Karpas-422 (cell line): Measurements from ENCODE around the gene RPL13. TPM values are rescaled to one million over a fixed set of nuclear protein-coding genes. Genes with fewer than 3 reads are reported as not detected.

Experiments
- DNase-seq: peaks from one replicate; pipeline ENCODE4 v3.0.0-alpha.2; 2015
- H2AFZ ChIP-seq: fragments of 200-600 bp; sonication (generic); 2 replicates; pipeline ENCODE4 v1.6.1; 2014; ENCODE audit warnings: antibody characterized with exemption, low read length, mixed read lengths
- H3K27ac ChIP-seq: fragments of 200-600 bp; sonication (generic); 2 replicates; pipeline ENCODE4 v1.5.1; 2014; ENCODE audit warnings: mild to moderate bottlenecking, low read length, moderate library complexity
- H3K27me3 ChIP-seq: fragments of 200-600 bp; sonication (generic); 2 replicates; pipeline ENCODE4 v1.6.1; 2014; ENCODE audit warnings: low read length, mixed read lengths
- H3K36me3 ChIP-seq: fragments of 200-600 bp; sonication (generic); 2 replicates; pipeline ENCODE4 v1.6.1; 2014; ENCODE audit warnings: low read length, mixed read lengths; ENCODE audit not compliant: insufficient read depth
- H3K4me1 ChIP-seq: fragments of 200-600 bp; sonication (generic); 2 replicates; pipeline ENCODE4 v1.6.1; 2014; ENCODE audit warnings: mild to moderate bottlenecking, low read length, mixed read lengths
- H3K4me2 ChIP-seq: fragments of 200-600 bp; sonication (generic); 2 replicates; pipeline ENCODE4 v1.6.1; 2014; ENCODE audit warnings: low read length, low read depth, mild to moderate bottlenecking; ENCODE audit not compliant: poor library complexity, severe bottlenecking
- H3K4me3 ChIP-seq: fragments of 200-600 bp; sonication (generic); 2 replicates; pipeline ENCODE4 v1.5.1; 2014; ENCODE audit warnings: mild to moderate bottlenecking, antibody characterized with exemption, low read length, mixed read lengths
- H3K79me2 ChIP-seq: fragments of 200-600 bp; sonication (generic); 2 replicates; pipeline ENCODE4 v1.6.1; 2014; ENCODE audit warnings: mild to moderate bottlenecking, low read length, mixed read lengths
- H3K9ac ChIP-seq: fragments of 200-600 bp; sonication (generic); 2 replicates; pipeline ENCODE4 v1.6.0; 2014; ENCODE audit warnings: low read length
- H3K9me2 ChIP-seq: fragments of 200-600 bp; sonication (generic), shearing (Covaris generic); replicated peaks from 2 replicates; pipeline ENCODE4 v1.6.0; 2014; ENCODE audit warnings: mild to moderate bottlenecking, low read length, moderate library complexity; ENCODE audit not compliant: insufficient read depth
- H3K9me3 ChIP-seq: fragments of 300-700, 200-600 bp; sonication (generic); 2 replicates; pipeline ENCODE4 v1.6.1; 2014; ENCODE audit warnings: low read length, mixed read lengths
- H4K20me1 ChIP-seq: fragments of 200-600 bp; sonication (generic); 2 replicates; pipeline ENCODE4 v1.6.1; 2014; ENCODE audit warnings: mild to moderate bottlenecking, antibody characterized with exemption, low read length, low read depth; ENCODE audit not compliant: insufficient read depth
- total RNA-seq: library from RNA; depleted of rRNA; stranded (reverse); fragments of >200 nt; shearing (Covaris generic); gene quantifications from 2 replicates; pipeline ENCODE4 v1.2.3, GENCODE V29; 2014; ENCODE audit warnings: low replicate concordance

RPL13 gene
- total RNA-seq, 1 experiment from 2014 or later, result 6,565 TPM

DNA sequence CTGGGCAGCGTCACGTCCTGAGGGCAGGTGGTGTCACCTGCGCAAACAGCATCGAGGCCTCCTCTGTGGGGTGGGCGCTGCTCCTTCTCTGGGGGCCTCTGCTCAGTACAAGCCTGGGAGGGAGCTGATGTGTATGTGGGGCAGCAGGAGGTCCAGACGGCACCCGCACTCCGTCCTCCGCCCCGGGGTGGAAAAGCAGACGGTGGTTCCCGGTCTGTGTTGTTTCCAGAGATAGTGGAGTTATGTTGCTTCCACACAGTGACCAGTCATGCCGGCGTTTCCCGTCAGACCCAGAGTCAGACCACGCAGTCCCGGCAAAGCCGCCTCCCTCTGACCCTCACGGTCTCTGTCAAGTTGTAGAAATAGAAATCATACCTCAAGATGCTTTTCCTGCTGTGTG lies 13.7 kb upstream of the RPL13 start:
- H3K79me2 ChIP-seq, result no peaks in the 10 kb centered on the region
- no peak overlapping the region for H3K4me2 ChIP-seq
- H3K9me2 ChIP-seq, result no peaks in the 10 kb centered on the region
- no peak for DNase-seq
- H3K27me3 ChIP-seq, result no peaks in the 10 kb centered on the region
- no peaks in the 10 kb centered on the region for H3K36me3 ChIP-seq
- H3K4me3 ChIP-seq, result no peak overlapping the region
- H3K4me1 ChIP-seq, result no peaks in the 10 kb centered on the region
- no peaks in the 10 kb centered on the region for H3K9me3 ChIP-seq
- H3K27ac ChIP-seq, result no peak overlapping the region
- H4K20me1 ChIP-seq, result no peaks in the 10 kb centered on the region
- H2AFZ ChIP-seq, result no peak overlapping the region
- no peak overlapping the region for H3K9ac ChIP-seq

DNA sequence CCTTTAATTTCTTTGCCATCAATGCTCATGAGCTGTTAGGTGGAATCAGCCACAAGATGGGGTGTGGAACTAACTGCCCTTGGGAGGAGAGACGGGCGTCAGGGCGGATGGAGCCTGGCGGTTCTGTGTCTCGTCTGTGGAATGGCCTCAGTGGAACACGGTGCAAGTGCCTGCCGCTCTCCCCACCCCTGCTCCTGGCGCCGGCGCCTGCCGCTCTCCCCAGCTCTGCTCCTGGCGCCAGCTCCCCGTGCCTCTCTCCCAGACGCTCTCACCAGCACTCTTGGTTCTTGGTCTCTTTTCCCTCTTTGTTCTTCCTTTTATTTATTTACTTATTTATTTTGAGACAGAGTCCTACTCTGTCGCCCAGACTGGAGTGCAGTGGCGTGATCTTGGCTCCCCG lies 13.2 kb upstream of the RPL13 start:
- DNase-seq, result no peak

DNA sequence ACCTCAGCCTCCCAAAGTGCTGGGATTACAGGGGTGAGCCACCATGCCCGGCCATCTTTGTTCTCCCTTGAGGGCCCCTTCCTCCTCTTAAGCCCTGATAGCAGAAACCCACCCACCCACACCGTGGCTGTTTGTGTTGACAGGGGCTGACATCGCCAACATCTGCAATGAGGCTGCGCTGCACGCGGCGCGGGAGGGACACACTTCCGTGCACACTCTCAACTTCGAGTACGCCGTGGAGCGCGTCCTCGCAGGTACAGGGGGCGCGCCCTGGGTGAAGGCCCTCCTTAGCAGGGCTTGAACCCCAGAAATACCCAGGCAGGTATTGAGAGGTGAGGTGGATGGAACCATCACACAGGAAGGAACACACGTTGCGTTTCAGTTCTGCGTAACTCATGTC lies 12.6 kb upstream of the RPL13 start:
- Histone ChIP-seq H3K9ac (no peak overlapping the region), H4K20me1 (no peaks in the 10 kb centered on the region), H3K9me2 (no peaks in the 10 kb centered on the region), H3K4me2 (no peak overlapping the region), H3K4me3 (no peak overlapping the region), H3K36me3 (no peaks in the 10 kb centered on the region), H3K4me1 (no peaks in the 10 kb centered on the region), H2AFZ (no peak overlapping the region), H3K27ac (no peak overlapping the region), H3K79me2 (no peaks in the 10 kb centered on the region), H3K9me3 (no peaks in the 10 kb centered on the region), H3K27me3 (no peaks in the 10 kb centered on the region)
- no peak for DNase-seq

More for the DNA sequence above, 13.2 kb upstream of the RPL13 start:
- H3K9ac ChIP-seq, result no peak overlapping the region
- no peaks in the 10 kb centered on the region for H3K36me3 ChIP-seq
- no peaks in the 10 kb centered on the region for H3K9me3 ChIP-seq
- H4K20me1 ChIP-seq, result no peaks in the 10 kb centered on the region
- H3K79me2 ChIP-seq, result no peaks in the 10 kb centered on the region
- no peaks in the 10 kb centered on the region for H3K9me2 ChIP-seq
- H3K4me3 ChIP-seq, result no peak overlapping the region
- no peak overlapping the region for H3K4me2 ChIP-seq
- H3K27ac ChIP-seq, result no peak overlapping the region
- no peaks in the 10 kb centered on the region for H3K4me1 ChIP-seq
- H2AFZ ChIP-seq, result no peak overlapping the region
- no peaks in the 10 kb centered on the region for H3K27me3 ChIP-seq

DNA sequence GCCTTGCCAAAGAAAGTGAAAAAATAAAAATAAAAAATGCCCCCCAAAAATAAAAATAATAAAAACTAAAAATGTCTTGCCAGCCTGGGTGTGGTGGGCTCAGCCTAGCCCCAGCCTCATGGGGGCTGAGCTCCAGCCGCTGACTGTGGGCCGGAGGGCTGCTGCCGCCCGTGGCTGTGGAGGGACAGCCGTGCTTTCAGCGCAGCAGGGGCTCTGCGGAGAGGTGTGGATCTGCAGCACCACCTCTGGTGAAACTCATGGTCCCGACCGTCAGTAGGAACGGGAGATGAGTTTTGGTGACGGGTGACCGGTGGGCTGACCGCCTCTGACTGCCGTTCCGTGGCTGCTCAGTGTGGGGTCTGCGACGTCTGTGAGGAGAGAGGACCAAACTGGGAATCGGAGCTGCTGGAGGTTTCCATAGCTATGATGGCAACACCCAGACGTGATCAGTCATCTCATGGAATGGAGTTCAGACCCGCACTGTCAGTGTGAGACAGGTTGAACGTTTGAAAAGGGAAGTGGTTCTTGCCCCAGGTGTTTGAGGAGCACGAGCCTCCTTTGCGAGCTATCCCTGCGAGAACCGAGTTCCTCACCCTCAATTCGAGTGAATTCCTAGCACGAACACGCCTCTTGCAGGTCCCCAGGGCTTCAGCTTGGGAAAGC lies 12.0 kb upstream of the RPL13 start:
- H3K27me3 ChIP-seq, result no peaks in the 10 kb centered on the region
- H3K4me1 ChIP-seq, result no peaks in the 10 kb centered on the region
- H3K4me3 ChIP-seq, result no peak overlapping the region
- no peak overlapping the region for H3K4me2 ChIP-seq
- H3K9me3 ChIP-seq, result no peaks in the 10 kb centered on the region
- no peaks in the 10 kb centered on the region for H3K9me2 ChIP-seq
- H2AFZ ChIP-seq, result no peak overlapping the region
- no peak overlapping the region for H3K27ac ChIP-seq
- DNase-seq, result no peak
- no peaks in the 10 kb centered on the region for H4K20me1 ChIP-seq
- no peaks in the 10 kb centered on the region for H3K36me3 ChIP-seq
- H3K9ac ChIP-seq, result no peak overlapping the region
- no peaks in the 10 kb centered on the region for H3K79me2 ChIP-seq

DNA sequence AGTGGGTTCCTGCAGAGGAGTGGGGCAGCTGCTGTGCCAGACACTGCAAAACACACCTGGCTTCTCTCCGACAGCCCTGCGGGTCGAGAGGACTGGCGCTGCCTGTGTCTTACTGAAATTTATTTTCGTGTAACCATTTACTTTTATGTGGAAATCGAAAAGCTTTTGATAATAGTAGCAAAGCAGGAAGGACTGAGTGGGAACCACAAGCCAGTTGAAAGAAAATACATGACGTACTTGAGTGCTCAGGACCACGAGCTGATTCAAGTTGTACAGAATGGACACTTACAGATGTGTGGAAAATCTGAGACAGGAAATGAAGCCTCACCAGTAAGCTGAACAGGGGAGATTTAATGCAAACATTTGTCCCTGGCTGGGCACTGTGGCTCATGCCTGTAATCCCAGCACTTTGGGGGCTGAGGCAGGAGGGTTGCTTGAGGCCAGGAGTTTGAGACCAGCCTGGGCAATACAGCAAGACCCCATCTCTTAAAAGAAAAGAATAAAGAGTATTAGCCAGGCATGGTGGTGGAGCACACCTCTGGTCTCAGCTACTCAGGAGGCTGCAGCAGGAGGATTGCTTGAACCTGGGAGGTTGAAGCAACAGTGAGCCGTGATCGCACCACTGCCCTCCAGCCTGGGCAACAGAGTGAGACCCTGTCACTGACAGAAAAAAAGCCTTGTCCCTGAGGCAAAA lies 11.3 kb upstream of the RPL13 start:
- no peaks in the 10 kb centered on the region for H3K4me1 ChIP-seq
- H2AFZ ChIP-seq, result no peak overlapping the region
- no peaks in the 10 kb centered on the region for H4K20me1 ChIP-seq
- H3K9me2 ChIP-seq, result no peaks in the 10 kb centered on the region
- H3K9me3 ChIP-seq, result no peaks in the 10 kb centered on the region
- no peak overlapping the region for H3K9ac ChIP-seq
- H3K79me2 ChIP-seq, result no peaks in the 10 kb centered on the region
- H3K27ac ChIP-seq, result no peak overlapping the region
- H3K36me3 ChIP-seq, result no peaks in the 10 kb centered on the region
- no peak overlapping the region for H3K4me3 ChIP-seq
- DNase-seq, result no peak
- H3K27me3 ChIP-seq, result no peaks in the 10 kb centered on the region
- no peak overlapping the region for H3K4me2 ChIP-seq

DNA sequence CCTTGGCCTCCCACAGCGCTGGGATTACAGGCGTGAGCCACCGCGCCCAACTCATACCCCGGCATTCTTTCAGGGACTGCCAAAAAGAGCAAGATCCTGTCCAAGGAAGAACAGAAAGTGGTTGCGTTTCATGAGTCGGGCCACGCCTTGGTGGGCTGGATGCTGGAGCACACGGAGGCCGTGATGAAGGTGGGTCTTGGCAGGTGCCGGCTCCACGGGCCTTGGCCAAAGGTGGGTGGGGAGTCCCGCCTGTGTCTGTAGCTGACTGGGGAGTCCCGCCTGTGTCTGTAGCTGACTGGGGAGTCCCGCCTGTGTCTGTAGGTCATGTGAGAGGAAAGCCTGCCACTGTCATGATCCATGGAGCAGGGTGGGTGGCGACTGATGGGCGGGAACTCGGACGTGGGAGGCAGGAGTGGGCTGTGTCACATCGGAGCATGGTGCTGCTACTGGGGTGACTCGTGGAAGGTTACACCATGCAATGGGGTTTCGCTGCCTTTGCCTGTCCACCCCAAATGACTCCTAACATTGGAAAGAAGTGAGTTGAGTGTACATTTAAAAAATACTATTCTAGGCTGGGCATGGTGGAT lies 10.0 kb upstream of the RPL13 start:
- H3K9me3 ChIP-seq, result no peaks in the 10 kb centered on the region
- no peak for DNase-seq
- H2AFZ ChIP-seq, result no peak overlapping the region
- H3K79me2 ChIP-seq, result no peaks in the 10 kb centered on the region
- no peak overlapping the region for H3K4me2 ChIP-seq
- H3K9ac ChIP-seq, result no peak overlapping the region
- no peaks in the 10 kb centered on the region for H3K4me1 ChIP-seq
- H4K20me1 ChIP-seq, result no peaks in the 10 kb centered on the region
- H3K9me2 ChIP-seq, result no peaks in the 10 kb centered on the region
- H3K36me3 ChIP-seq, result no peaks in the 10 kb centered on the region
- H3K27ac ChIP-seq, result no peak overlapping the region
- no peaks in the 10 kb centered on the region for H3K27me3 ChIP-seq
- no peak overlapping the region for H3K4me3 ChIP-seq

DNA sequence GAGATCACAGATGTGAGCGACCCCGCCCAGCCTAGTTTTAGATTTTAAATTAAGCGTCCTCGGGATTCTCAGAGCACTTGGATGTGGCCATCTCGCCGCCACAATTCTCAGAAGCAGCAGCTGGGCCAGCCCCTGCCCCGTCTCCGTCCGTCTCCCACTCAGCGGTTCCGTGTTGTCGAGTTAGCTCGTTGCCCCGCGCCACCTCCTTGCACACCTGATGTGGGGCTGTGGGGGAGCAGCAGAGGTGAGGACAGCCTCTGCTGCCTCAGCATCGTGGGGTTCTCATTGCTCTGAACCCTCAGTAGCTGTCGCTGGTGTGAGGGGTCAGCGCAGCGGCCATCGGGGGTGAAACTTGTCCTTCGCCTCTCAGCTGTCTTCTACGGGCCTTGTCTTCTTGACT lies 8.2 kb upstream of the RPL13 start:
- no peak overlapping the region for H3K9ac ChIP-seq
- no peak overlapping the region for H3K4me2 ChIP-seq
- H4K20me1 ChIP-seq, result no peaks in the 10 kb centered on the region
- H3K9me2 ChIP-seq, result no peaks in the 10 kb centered on the region
- no peak overlapping the region for H2AFZ ChIP-seq
- H3K4me3 ChIP-seq, result no peak overlapping the region
- H3K27me3 ChIP-seq, result no peaks in the 10 kb centered on the region
- DNase-seq, result no peak
- no peaks in the 10 kb centered on the region for H3K36me3 ChIP-seq
- no peak overlapping the region for H3K27ac ChIP-seq
- H3K79me2 ChIP-seq, result no peaks in the 10 kb centered on the region
- H3K9me3 ChIP-seq, result no peaks in the 10 kb centered on the region
- H3K4me1 ChIP-seq, result no peaks in the 10 kb centered on the region

- no peak overlapping the region for H3K27ac ChIP-seq
- no peak overlapping the region for H3K4me3 ChIP-seq
- no peak for DNase-seq
- H3K4me1 ChIP-seq, result no peaks in the 10 kb centered on the region
- H3K79me2 ChIP-seq, result no peaks in the 10 kb centered on the region
- H3K4me2 ChIP-seq, result no peak overlapping the region
- no peaks in the 10 kb centered on the region for H3K36me3 ChIP-seq
- no peak overlapping the region for H2AFZ ChIP-seq
- no peak overlapping the region for H3K9ac ChIP-seq
- no peaks in the 10 kb centered on the region for H4K20me1 ChIP-seq
- H3K9me2 ChIP-seq, result no peaks in the 10 kb centered on the region
- H3K27me3 ChIP-seq, result no peaks in the 10 kb centered on the region
- no peaks in the 10 kb centered on the region for H3K9me3 ChIP-seq
These were observed 7.6 kb upstream of the RPL13 start for GRCh38 chr16:89552913-89553312.
